HCT116 (cell line): Measurements from ENCODE around the gene KAT6B.

Experiments used
- CEBPB ChIP-seq: IDR thresholded peaks from 2 replicates; pipeline ENCODE4 v1.6.1; 2012; ENCODE audit warnings: low read depth
- CTCF ChIP-seq, 3 experiments: fragments of 200-600 bp in 1 of 3; sonication (generic) in 1 of 3; IDR thresholded peaks in 2 of 3; conservative IDR thresholded peaks in 1 of 3; 2 replicates each; pipeline ENCODE4 v1.5.1; 2012 to 2017; ENCODE audit warnings: low read depth in 2 of 3, low read length in 2 of 3, antibody characterized with exemption in 1 of 3, borderline replicate concordance in 1 of 3, control low read depth in 1 of 3, mild to moderate bottlenecking in 1 of 3, mixed read lengths in 1 of 3, mixed run types in 1 of 3, moderate library complexity in 1 of 3; ENCODE audit not compliant: insufficient read depth in 1 of 3
- RAD21 ChIP-seq: IDR thresholded peaks from 2 replicates; pipeline ENCODE4 v1.6.1; 2012; ENCODE audit warnings: low read depth, mild to moderate bottlenecking
- SIN3A ChIP-seq: IDR thresholded peaks from 2 replicates; pipeline ENCODE4 v1.6.1; 2012; ENCODE audit warnings: low read depth
- SP1 ChIP-seq: IDR thresholded peaks from 2 replicates; pipeline ENCODE4 v1.6.1; 2012; ENCODE audit warnings: low read depth
- YY1 ChIP-seq: IDR thresholded peaks from 2 replicates; pipeline ENCODE4 v1.6.1; 2011; ENCODE audit warnings: low read length, low read depth, moderate library complexity, mild to moderate bottlenecking; ENCODE audit not compliant: insufficient replicate concordance; ENCODE audit errors: extremely low read depth

GRCh38 chr10:74855027-74855426 lies 28.6 kb downstream of the KAT6B start:
- TF ChIP-seq YY1 (no peak), CTCF (IDR thresholded peaks at IDR 0.05 in 2 of 3, conservative IDR thresholded peaks at IDR 0.05 in 1 of 3; ENCODE audit: borderline replicate concordance in 1 of 3, insufficient read depth in 1 of 3, low read depth in 2 of 3, low read length in 2 of 3) (no peak), CEBPB (no peak), RAD21 (no peak), SP1 (no peak), SIN3A (no peak)
